H1 (cell line): ENCODE measurements around the gene MNX1.
A peak's percentile ranks its signal among the peaks of the same experiment; 100 is the strongest.

Source experiments
- EP300 ChIP-seq, 2 experiments: IDR thresholded peaks; 1 replicate in 1 of 2; 2 replicates in 1 of 2; pipeline ENCODE4 v1.6.1; 2011 to 2012; ENCODE audit warnings: low read depth in 2 of 2, low read length in 2 of 2, mild to moderate bottlenecking in 2 of 2, borderline replicate concordance in 1 of 2, inconsistent platforms in 1 of 2, moderate library complexity in 1 of 2
- EZH2 ChIP-seq: fragments of 200-600 bp; sonication (generic); IDR thresholded peaks from 2 replicates; pipeline ENCODE4 v1.7.1; 2012; ENCODE audit warnings: low read depth, mild to moderate bottlenecking, moderate library complexity, low read length, inconsistent platforms; ENCODE audit not compliant: severe bottlenecking
- JUN ChIP-seq: IDR thresholded peaks from 2 replicates; pipeline ENCODE4 v1.6.1; 2011; ENCODE audit warnings: low read depth, mild to moderate bottlenecking, improper control_type of control experiment, low read length
- JUND ChIP-seq: IDR thresholded peaks from 2 replicates; pipeline ENCODE4 v1.6.1; 2011; ENCODE audit warnings: mild to moderate bottlenecking, improper control_type of control experiment, low read length
- POLR2A ChIP-seq, 2 experiments: IDR thresholded peaks; 1 replicate in 1 of 2; 2 replicates in 1 of 2; pipeline ENCODE4 v1.6.1; 2011; ENCODE audit warnings: low read depth in 2 of 2, low read length in 2 of 2, mild to moderate bottlenecking in 2 of 2; ENCODE audit errors: control extremely low read depth in 1 of 2
- RAD21 ChIP-seq, 2 experiments: IDR thresholded peaks in 1 of 2; conservative IDR thresholded peaks in 1 of 2; 2 replicates each; pipeline ENCODE4 v1.6.1; 2011; ENCODE audit warnings: low read depth in 2 of 2, low read length in 2 of 2, improper control_type of control experiment in 1 of 2, inconsistent platforms in 1 of 2, mild to moderate bottlenecking in 1 of 2, moderate library complexity in 1 of 2
- SRF ChIP-seq: IDR thresholded peaks from 2 replicates; pipeline ENCODE4 v1.6.1; 2011; ENCODE audit warnings: mild to moderate bottlenecking, low read depth, low read length, moderate library complexity
- TAF1 ChIP-seq: IDR thresholded peaks from 2 replicates; pipeline ENCODE4 v1.6.1; 2011; ENCODE audit warnings: mild to moderate bottlenecking, low read depth, low read length
- TEAD4 ChIP-seq: IDR thresholded peaks from 2 replicates; pipeline ENCODE4 v1.6.1; 2012; ENCODE audit warnings: low read depth, low read length, inconsistent platforms, mixed read lengths
- TF ChIP-seq, protein P1 (sequence below): IDR thresholded peaks from 2 replicates; pipeline ENCODE4 v1.6.1; 2012; ENCODE audit warnings: low read length, inconsistent platforms
- TF ChIP-seq, protein P2 (sequence below), 3 experiments: IDR thresholded peaks; 1 replicate in 2 of 3; 2 replicates in 1 of 3; pipeline versions ENCODE4 v1.5.1 to v1.6.1; 2011; ENCODE audit warnings: low read length in 3 of 3, mild to moderate bottlenecking in 3 of 3, inconsistent platforms in 2 of 3, low read depth in 1 of 3, moderate library complexity in 1 of 3; ENCODE audit not compliant: insufficient read depth in 1 of 3; ENCODE audit errors: control extremely low read depth in 1 of 3
- TF ChIP-seq, protein P3 (sequence below): IDR thresholded peaks from 2 replicates; pipeline ENCODE4 v1.6.1; 2012; ENCODE audit warnings: inconsistent platforms

DNA sequence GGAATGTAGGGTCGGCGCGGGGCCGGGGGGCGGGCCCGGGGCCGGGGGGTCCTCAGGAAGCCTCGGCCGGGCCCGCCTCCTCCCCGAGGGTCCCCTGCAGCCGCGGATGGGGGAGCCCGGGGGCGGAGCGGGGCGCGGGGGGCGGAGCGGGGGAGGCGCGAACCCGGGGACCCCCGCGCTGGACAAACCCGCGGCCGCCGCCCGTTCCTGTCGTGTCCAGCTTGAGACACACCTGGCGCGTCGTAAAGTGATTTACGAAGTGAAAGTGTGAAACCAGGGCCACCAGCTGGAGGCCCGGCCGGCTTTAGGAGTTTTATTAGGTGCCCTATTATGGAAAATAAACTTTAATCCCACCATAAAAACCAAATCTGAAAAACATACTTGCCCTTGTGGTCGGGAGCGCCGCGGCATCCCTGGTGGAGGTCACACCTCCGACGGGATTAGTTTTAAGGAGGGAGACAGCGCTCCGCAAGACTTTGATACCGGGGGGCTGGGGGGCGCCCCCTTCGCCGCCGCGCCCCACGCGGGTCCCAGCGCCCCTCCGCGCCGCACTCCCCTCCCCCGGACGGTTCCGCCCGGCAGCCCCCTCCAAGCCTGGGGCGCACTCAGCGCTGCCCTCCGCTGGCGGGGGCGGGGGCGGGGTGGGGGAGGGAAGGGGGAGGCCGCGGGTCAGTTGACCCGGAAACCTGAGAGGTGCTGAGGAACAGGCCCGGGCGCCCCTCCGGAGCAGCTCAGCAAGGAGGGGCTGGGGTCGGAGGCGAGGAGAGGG lies 10.3 kb downstream of the MNX1 start:
- TF ChIP-seq, protein P1, sequence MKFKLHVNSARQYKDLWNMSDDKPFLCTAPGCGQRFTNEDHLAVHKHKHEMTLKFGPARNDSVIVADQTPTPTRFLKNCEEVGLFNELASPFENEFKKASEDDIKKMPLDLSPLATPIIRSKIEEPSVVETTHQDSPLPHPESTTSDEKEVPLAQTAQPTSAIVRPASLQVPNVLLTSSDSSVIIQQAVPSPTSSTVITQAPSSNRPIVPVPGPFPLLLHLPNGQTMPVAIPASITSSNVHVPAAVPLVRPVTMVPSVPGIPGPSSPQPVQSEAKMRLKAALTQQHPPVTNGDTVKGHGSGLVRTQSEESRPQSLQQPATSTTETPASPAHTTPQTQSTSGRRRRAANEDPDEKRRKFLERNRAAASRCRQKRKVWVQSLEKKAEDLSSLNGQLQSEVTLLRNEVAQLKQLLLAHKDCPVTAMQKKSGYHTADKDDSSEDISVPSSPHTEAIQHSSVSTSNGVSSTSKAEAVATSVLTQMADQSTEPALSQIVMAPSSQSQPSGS = no peak
- TF ChIP-seq POLR2A (IDR thresholded peaks at IDR 0.05; ENCODE audit: control extremely low read depth in 1 of 2, low read depth in 2 of 2, low read length in 2 of 2) (no peak), EZH2 (no peak), JUND (no peak), TEAD4 (no peak), SRF (no peak), TAF1 (no peak), EP300 (IDR thresholded peaks at IDR 0.05; ENCODE audit: borderline replicate concordance in 1 of 2, low read depth in 2 of 2, low read length in 2 of 2) (no peak), JUN (no peak), RAD21 (IDR thresholded peaks at IDR 0.05 in 1 of 2, conservative IDR thresholded peaks at IDR 0.05 in 1 of 2; ENCODE audit: low read depth in 2 of 2, low read length in 2 of 2) (no peak)
- TF ChIP-seq, protein P2, sequence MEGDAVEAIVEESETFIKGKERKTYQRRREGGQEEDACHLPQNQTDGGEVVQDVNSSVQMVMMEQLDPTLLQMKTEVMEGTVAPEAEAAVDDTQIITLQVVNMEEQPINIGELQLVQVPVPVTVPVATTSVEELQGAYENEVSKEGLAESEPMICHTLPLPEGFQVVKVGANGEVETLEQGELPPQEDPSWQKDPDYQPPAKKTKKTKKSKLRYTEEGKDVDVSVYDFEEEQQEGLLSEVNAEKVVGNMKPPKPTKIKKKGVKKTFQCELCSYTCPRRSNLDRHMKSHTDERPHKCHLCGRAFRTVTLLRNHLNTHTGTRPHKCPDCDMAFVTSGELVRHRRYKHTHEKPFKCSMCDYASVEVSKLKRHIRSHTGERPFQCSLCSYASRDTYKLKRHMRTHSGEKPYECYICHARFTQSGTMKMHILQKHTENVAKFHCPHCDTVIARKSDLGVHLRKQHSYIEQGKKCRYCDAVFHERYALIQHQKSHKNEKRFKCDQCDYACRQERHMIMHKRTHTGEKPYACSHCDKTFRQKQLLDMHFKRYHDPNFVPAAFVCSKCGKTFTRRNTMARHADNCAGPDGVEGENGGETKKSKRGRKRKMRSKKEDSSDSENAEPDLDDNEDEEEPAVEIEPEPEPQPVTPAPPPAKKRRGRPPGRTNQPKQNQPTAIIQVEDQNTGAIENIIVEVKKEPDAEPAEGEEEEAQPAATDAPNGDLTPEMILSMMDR (IDR thresholded peaks at IDR 0.05; ENCODE audit: control extremely low read depth in 1 of 3, insufficient read depth in 1 of 3, low read depth in 1 of 3, low read length in 3 of 3) = no peak
- TF ChIP-seq, protein P3, sequence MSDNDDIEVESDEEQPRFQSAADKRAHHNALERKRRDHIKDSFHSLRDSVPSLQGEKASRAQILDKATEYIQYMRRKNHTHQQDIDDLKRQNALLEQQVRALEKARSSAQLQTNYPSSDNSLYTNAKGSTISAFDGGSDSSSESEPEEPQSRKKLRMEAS = peak; percentile 33; the same call in 1 of the 2 replicates
